HG02981 (cell line): Measurements from ENCODE around the gene MYL6.

Experiments used
- ATAC-seq: cut with Tn5 transposase; IDR thresholded peaks from one replicate; pipeline ENCODE4 v1.9.1; 2021; ENCODE audit warnings: mild to moderate bottlenecking, moderate library complexity; ENCODE audit not compliant: unreplicated experiment

Gene MYL6

GRCh38 chr12:56129206-56129941 is 28.8 kb upstream of the MYL6 start:
- ATAC-seq: peak; percentile 21

DNA sequence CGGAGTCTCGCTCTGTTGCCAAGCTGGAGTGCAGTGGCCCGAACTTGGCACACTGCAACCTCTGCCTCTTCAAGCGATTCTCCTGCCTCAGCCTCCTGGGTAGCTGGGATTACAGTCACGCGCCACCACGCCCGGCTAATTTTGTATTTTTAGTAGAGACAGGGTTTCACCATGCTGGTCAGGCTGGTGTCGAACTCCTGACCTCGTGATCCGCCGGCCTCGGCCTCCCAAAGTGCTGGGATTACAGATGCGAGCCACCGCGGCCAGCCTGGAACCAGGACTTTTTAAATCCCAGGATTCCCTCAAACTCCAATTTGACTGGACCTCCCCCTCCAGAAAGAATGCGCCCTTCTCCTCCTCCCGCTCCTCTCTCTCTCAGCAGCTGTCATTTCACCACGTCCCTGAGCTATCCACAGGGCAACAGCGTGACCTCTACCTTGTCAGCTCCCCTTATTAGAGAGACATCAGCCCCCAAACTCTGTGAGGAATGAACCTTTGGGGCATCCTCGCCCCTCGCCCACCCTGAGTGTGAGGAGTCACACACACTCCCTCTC is 28.1 kb upstream of the MYL6 start:
- ATAC-seq: no peak

DNA sequence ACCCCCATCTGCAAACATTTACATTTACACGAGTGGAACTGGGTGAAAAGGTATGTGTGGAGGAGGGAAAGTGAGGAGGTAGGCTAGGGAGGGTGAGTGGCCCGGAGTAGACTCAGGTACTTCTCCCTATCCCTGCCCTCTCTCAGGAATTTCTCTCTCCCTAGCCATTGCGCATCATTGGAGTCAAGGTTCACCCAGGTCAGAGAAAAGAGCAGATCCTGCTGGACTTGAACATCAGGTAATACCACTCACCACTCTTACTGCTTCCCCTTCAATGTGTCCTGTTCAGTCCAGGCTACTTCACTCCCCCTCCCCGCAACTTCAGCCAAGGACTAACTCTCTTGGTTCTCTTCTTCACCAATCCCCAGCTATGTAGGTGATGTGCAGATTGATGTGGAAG is 27.3 kb upstream of the MYL6 start:
- ATAC-seq: no peak

- no peak for ATAC-seq
Observed at GRCh38 chr12:56134897-56135296, 23.3 kb upstream of the MYL6 start.

- ATAC-seq: no peak
Observed at GRCh38 chr12:56137853-56138571, 20.1 kb upstream of the MYL6 start.

GRCh38 chr12:56141946-56142784 is 16.0 kb upstream of the MYL6 start:
- no peak for ATAC-seq

DNA sequence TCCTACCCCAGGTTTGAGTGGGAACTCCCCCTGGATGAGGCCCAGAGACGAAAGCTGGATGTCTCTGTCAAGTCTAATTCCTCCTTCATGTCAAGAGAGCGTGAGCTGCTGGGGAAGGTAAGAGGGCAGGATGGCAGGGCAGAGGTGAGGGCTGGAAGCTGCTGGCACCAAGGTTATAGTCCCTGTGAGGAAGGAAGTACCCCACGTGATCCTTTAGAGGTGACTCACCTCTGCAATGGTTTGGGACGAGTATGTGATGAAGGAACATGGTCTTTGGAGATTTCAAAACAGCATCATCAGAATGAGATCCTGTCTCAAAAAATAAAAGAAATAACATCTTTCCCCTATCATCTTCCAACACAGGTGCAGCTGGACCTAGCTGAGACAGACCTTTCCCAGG is 14.9 kb upstream of the MYL6 start:
- no peak for ATAC-seq

- no peak for ATAC-seq
Observed at GRCh38 chr12:56143870-56144269, 14.3 kb upstream of the MYL6 start.

GRCh38 chr12:56145217-56145616 is 12.9 kb upstream of the MYL6 start:
- no peak for ATAC-seq

GRCh38 chr12:56146492-56147460 is 11.4 kb upstream of the MYL6 start:
- no peak for ATAC-seq

DNA sequence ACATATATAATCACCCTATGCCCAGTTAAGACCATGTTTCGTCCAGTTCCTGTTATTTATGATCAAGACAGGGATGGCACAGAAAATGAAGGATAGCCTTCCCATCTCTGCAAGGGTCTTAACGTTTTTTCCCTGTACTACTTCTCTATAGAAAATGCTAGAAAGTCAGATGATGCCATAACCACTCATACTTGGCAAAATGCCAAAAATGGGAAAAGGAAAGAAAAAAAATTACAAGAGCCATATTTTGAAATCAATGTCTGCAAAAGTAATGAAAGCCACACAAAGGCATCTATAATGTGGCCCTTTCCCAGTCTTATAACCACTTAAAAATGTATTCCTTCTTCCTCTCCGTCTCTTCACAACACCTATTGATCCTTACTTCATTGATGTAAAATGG is 7.6 kb upstream of the MYL6 start:
- no peak for ATAC-seq

GRCh38 chr12:56151672-56152131 is 6.5 kb upstream of the MYL6 start:
- peak; percentile 47 for ATAC-seq

DNA sequence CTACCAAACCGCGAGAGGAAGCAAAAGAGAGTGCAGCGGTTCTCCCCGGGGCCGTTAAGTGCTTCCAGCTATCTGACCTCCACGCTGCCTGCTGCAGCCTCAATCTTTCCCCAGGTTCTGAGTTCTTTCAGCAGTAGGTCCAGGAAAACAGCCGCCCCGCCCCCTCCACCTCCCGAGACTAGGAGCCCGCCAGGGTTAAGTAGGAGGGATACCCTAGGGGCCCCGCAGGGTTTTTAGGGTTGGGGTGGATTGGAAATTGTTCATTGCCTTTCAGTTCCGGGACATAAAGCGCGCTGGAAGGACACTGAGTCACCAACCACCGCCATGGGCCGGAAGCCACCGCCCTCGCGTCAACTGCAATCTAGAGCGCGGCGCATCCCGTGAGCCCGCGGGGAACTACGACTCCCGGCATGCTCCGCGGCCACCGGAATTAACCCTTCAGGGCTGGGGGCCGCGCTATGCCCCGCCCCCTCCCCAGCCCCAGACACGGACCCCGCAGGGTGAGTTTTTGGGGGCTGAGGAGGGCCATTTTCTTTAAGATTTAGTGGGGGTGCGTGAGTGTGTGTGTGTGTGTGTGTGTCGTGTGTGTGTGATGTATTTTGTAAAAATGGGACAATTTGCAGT is 5.9 kb upstream of the MYL6 start, which contains the start of gene MYL6B:
MYL6B (plus strand) TSS at position 456 of the 624 bp plus-strand sequence. CDS start 1,332 bp downstream, outside the sequence.
- ATAC-seq: peak; percentile 86

DNA sequence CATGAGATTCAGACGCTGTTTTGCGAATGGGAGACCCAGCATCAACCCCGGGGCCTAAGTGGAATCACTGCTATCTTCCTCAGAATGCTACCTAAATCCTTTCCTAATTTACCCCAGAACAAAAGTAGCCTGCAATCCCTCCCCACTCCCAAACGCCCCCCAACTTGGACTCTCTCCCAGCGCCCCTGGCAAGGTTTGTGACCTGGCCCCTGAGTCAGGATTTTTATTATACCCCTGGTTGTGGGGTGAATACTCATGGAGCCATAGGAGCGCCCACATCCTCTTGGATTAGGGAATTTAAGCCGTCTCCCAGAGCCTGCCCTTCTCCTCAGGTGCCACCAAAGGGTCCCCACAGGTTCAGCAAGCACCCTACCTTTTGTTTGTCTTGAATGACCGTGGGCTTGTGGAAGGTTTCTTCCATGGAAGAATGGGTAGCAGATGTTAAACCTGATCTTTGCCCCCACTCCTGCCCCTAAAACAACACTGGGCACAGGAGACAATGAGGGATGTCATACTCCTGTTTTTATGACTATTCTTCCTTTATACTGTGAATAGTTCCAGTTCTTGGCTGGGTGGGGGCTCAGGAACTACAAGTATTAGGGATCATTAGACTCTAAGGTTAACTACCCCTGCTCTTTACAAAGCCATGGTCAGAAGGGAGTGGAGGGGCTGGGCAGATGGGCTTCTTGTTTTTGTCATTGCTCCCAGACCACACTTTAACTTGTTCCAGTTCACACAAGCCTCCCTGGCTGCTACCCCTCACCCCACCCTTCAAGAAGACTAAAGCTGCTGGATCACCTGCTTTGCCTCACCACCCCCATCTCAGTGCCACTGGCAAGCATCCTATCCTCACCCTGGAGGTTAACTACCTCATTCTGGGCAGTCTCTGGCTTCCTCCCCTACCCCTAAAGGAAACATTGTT is 5.1 kb upstream of the MYL6 start:
- ATAC-seq: no peak

DNA sequence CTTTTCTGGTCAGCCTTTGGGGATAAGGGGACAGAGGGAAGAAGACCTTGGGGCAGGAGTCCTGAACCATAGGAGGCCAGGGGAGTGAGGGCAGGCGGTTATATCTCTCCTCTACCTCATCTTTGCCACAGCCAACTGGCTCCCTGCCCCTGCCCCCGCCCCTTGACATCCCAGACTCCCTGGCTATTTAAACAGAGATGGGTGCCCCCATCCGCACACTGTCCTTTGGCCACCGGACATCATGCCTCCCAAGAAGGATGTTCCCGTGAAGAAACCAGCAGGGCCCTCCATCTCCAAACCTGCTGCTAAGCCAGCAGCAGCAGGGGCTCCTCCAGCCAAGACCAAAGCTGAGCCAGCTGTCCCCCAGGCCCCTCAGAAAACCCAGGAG is 4.5 kb upstream of the MYL6 start:
- no peak for ATAC-seq

GRCh38 chr12:56154246-56154771 is 3.9 kb upstream of the MYL6 start:
- no peak for ATAC-seq

DNA sequence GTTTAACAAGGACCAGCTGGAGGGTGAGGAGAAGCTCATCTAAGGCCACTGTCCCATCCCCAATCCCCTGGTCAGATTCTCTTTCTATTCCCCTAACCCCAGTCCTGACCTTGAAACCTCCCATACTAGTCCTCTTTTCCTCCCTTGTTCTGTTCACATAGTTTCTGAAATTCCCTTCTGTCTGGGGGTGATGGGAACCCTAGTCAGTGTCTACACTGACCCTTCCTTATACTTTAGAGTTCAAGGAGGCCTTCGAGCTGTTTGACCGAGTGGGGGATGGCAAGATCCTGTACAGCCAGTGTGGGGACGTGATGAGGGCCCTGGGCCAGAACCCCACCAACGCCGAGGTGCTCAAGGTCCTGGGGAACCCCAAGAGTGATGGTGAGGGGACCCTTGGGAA is 3.3 kb upstream of the MYL6 start:
- no peak for ATAC-seq

- no peak for ATAC-seq
Observed at GRCh38 chr12:56155256-56155845, 2.8 kb upstream of the MYL6 start.
